Adrenal gland (tissue), 5 donors: ENCODE results near the gene SOX1.

Experiments used
- POLR2A ChIP-seq, 2 donors: fragments of 450-650 bp; IDR thresholded peaks; one replicate each; pipeline ENCODE4 v1.6.1; 2017; ENCODE audit warnings: antibody characterized with exemption in 2 of 2, mild to moderate bottlenecking in 2 of 2, moderate library complexity in 1 of 2
- TF ChIP-seq, protein P1 (sequence below), 6 experiments: fragments of 450-650 bp in 4 of 6; fragments of 200-600 bp in 2 of 6; sonication (generic) in 1 of 6; IDR thresholded peaks; 1 replicate in 5 of 6; 2 replicates in 1 of 6; pipeline versions ENCODE4 v1.5.1 to v1.8.0; 2016 to 2021; ENCODE audit warnings: antibody characterized with exemption in 6 of 6, mild to moderate bottlenecking in 2 of 6, moderate library complexity in 1 of 6
- donor health status: DM: no; HTN: no; CAD: no.

DNA sequence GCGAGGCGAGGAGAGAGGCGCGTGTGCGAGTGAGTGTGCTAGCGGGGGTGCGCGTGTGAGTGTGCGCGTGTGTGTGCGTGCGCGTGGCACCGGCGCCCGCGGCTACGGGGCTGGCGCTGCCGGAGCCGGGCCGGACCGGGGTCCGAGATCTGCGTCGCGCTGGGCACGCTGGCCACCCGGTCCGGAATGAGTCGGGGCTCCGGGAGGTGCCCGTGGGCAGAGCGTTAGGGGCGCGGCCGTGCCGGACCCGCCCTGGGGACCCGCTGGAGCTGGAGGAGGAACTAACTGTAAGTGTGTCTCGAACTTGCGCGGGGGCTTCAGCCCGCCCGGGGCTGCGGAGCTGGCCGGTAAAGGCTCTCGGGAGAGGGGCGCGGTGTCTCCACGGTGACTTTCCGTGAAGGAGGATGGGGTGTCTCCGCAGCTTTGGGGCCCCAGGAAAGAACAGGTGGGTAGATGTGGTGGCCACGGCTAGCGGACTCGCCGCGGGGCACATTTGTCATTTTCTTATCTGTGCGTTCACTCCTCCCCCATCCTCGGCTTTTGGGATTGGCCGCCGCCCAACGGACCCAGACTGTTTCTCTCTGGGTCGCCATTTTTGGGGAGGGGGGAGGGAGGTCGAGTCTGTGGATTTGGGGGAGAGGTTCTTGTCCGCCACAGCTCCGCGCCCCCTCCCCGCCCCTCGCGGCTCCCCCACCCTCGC lies 10.1 kb upstream of the SOX1 start:
- TF ChIP-seq, protein P1, sequence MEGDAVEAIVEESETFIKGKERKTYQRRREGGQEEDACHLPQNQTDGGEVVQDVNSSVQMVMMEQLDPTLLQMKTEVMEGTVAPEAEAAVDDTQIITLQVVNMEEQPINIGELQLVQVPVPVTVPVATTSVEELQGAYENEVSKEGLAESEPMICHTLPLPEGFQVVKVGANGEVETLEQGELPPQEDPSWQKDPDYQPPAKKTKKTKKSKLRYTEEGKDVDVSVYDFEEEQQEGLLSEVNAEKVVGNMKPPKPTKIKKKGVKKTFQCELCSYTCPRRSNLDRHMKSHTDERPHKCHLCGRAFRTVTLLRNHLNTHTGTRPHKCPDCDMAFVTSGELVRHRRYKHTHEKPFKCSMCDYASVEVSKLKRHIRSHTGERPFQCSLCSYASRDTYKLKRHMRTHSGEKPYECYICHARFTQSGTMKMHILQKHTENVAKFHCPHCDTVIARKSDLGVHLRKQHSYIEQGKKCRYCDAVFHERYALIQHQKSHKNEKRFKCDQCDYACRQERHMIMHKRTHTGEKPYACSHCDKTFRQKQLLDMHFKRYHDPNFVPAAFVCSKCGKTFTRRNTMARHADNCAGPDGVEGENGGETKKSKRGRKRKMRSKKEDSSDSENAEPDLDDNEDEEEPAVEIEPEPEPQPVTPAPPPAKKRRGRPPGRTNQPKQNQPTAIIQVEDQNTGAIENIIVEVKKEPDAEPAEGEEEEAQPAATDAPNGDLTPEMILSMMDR (IDR thresholded peaks at IDR 0.05): no peak
- no peak for TF ChIP-seq POLR2A (IDR thresholded peaks at IDR 0.05)
